Measurements from ENCODE around the gene TGFBR3L.
"Not testable (repeated sequence)": the region's sequence is repeated elsewhere in the genome, so short reads cannot be mapped to it uniquely, and the experiment has no call there.

The TGFBR3L gene

DNA sequence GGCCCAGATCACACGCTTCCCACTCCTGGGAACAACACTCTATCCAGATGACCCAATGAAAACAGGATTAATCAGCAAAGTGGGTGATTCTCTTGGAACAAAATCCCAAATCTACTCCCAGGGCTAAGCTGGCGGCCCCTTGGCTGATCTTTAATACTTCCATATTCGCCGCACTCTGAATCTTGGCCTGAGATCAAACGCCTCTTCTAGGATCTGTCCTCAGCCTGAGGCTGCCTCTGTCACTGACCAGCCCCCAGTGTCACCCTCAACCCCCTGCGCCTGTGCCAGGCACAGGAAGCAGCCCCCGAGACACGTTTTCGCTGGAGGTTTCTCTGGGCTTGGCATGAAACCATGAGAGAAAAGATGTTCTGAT lies 13.7 kb downstream of the TGFBR3L start:
- DNase-seq (ENCODE audit: low read depth): no peak

- DNase-seq (ENCODE audit: low read depth): no peak
These were observed 14.4 kb downstream of the TGFBR3L start for GRCh38 chr19:7928741-7929701.

DNA sequence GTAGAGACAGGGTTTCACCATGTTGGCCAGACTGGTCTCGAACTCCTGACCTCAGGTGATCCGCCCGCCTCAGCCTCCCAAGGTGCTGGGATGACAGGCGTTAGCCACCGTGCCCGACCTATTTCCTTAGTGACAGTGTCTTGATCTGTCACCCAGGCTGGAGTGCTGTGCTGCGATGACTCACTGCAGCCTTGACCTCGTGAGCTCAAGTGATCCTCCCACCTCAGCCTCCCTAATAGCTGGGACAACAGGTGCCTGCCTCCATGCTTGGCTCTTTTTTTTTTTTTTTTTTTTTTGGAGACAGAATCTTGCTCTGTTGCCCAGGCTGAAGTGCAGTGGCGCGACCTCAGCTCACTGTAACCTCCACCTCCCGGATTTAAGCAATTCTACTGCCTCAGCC lies 15.4 kb downstream of the TGFBR3L start:
- DNase-seq (ENCODE audit: low read depth): not testable (repeated sequence)

DNA sequence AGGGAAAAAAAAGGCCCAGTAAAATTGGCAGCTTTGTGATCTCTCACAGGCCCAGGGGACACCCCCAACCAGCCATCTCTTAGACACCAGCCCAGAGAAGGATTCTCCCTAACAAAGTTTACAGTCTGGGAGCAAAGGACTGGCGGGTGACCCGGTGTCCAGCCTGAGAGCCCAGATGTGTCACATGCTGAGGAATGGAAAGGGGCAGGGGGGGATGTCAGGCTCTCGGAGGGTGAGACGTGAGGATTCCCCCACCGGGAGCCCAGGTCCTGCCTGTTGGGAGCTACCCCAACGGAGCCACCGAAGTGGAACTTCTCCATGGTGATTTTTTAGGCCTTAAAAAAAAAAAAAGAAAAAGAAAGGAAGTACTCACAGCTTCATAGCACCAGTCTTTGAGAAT lies 16.1 kb downstream of the TGFBR3L start:
- no peak for DNase-seq (ENCODE audit: low read depth)

DNA sequence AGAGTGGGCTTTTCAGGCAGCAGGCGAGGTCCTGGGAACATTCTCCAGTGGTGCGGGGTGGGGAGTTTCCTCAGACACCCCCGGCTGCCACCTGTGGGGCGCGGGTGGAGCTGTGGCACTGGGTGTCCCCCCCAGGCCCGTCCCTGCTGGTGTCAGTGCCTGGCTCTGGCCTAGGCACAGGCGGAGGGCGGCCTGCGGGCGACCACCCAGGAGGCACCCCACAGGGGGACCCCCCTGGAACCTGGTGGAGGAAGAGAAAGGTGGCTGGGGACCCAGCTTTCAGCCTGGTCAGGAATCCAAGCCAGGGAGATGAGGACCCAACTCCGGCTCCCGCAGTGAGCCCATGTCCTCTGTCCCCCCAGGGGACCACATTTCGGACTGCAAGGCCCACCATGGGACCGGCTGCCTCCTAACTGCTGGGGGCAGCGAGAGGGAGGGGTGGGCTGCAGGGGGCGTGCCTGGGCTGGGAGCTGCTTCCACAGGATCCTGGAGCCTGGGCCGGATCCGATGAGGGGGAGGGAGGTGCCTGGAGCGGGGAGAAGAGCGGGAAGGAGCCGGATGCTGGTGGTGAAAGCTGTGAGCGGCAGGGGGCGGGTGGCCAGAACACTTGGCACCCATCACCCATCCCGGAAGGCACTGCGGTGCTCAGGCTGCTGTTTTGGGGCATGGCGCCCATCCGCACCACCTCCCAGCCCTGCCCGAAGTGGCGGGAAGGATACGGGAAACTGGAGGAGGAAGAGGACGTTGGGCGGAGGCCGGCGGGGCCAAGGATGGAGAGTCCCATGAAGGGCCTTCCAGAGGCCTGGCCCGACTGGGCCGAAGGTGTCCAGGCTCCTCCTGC lies 16.8 kb downstream of the TGFBR3L start:
- DNase-seq (ENCODE audit: low read depth): no peak

- DNase-seq (ENCODE audit: low read depth): no peak
These were observed 17.8 kb downstream of the TGFBR3L start for GRCh38 chr19:7932276-7932929.

DNA sequence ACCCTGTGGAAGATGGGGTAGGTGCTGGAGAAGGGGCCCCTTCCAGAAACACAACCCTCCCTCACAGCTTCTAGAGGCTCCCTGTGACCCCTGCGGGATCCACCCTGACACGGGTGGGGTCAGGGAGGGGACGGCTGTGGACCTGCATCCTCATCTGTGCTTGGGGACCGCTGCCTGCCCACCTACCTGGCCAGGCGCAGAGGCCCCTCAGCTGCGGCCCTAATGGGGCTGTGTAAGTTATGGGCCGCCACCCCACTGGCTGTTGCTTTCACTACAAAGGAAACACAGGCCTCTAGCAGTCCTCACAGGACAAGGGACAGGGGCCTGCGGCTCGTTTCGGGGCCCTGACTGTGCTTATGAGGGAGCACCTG lies 18.3 kb downstream of the TGFBR3L start:
- no peak for DNase-seq (ENCODE audit: low read depth)

GRCh38 chr19:7933411-7933810 lies 18.8 kb downstream of the TGFBR3L start:
- DNase-seq (ENCODE audit: low read depth): no peak

DNA sequence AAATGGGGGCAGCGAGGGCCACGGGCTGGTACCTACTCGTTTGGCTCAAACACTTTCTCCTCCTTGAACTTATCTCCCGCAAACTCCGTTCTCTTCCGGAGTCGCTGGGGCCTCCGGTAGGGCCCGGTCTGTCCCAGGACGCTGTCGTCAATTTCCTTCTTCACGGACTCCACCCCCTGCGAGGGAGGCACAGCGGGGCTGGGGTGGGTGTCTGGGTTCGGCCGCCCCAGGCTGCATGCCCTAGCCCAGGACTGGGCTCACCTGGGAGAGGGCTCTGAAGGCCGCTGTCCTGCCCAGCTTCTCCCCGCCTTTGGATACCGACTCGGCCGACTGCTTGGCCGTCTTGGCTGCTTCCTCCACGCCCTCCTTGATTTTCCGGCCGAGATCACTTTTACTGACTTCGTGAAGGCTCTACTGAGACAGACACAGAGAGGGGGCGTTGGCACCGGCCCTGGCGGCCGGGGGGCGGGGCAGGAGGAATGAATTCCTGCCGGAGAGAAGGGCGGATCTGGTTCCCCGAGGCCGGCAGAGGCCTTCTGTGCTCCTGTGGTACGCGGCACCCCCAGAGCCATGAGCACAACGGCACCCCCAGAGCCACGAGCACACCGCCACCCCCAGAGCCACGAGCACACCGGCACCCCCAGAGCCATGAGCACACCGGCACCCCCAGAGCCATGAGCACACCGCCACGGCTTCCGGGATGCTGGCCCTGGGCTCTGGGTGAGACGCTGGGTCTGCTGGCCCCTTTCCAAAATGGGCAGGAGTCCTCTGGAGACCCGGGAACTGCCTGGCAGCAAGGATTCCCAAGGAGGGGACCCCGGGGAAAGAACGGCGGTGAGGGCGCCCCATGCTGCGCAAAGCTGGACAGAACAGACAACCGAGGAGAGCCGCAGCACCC lies 19.4 kb downstream of the TGFBR3L start:
- no peak for DNase-seq (ENCODE audit: low read depth)

GRCh38 chr19:7934766-7935165 lies 20.1 kb downstream of the TGFBR3L start:
- no peak for DNase-seq (ENCODE audit: low read depth)

DNA sequence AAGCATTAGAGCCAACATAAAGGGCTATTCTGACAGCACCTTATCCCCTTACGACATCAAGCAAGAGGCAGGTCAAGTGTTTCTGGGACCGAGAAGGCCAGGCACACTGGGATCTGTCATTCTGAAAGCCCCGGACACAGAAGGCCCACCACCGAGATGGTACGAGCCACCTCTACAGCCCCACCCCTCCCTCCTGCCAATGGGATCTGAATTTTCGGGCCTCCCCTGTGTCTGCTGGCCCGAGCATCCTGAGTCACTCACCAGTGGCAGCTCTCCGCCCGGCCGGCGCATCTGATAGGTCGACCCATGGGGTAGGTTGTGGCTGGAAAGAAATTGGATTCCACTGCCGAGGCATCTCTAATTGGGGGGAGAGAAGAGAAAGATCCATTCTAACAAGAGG lies 26.2 kb downstream of the TGFBR3L start:
- DNase-seq (ENCODE audit: low read depth): no peak

DNA sequence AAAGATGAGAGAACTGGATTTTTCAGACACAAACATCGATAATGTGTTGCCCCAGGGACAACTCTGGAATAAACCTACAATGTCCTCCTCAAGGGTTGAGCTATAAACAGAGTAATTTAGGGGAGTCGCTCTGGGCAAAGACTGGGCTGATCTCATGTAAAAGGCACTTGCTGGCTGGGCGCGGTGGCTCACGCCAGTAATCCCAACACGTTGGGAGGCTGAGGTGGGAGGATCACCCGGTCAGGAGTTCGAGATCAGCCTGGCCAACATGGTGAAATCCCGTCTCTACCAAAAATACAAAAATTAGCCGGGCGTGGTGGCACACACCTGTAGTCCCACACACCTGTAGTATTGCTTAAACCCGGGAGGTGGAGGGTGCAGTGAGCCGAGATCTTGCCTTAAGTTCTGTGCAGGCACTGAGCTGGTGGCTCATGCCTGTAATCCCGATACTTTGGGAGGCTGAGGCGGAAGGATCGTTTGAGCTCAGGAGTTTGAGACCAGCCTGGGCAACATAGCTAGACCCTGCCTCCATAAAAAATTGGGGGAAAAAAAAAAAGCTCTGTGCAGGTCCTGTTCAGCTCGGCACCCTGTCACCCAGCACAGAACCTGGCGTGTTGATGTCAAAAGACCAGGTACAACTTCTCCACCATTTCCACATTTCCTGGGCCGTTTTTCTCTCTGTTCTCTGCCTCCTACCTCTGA lies 27.4 kb downstream of the TGFBR3L start:
- DNase-seq (ENCODE audit: low read depth): no peak

DNA sequence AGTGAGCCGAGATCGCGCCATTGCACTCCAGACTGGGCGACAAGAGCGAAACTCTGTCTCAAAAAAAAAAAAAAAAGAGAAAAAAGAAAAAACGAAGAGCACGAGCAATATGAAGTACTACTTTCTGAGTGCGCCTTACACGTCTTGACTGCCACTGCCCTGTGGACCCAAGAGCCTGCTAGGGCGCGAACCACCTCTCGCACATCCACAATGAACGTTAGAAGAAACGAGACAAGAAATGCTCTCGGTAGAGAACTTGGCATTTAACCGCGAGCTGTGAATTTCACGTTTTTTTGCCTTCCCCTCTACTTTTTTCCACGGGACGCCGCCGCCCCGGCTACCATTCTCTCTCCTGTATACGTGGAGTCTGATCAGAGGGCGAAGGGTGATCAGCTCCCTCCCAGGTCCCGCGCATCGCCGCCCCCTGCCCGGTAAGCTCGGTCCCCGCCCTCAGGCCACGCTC lies 28.4 kb downstream of the TGFBR3L start:
- DNase-seq (ENCODE audit: low read depth): no peak

DNA sequence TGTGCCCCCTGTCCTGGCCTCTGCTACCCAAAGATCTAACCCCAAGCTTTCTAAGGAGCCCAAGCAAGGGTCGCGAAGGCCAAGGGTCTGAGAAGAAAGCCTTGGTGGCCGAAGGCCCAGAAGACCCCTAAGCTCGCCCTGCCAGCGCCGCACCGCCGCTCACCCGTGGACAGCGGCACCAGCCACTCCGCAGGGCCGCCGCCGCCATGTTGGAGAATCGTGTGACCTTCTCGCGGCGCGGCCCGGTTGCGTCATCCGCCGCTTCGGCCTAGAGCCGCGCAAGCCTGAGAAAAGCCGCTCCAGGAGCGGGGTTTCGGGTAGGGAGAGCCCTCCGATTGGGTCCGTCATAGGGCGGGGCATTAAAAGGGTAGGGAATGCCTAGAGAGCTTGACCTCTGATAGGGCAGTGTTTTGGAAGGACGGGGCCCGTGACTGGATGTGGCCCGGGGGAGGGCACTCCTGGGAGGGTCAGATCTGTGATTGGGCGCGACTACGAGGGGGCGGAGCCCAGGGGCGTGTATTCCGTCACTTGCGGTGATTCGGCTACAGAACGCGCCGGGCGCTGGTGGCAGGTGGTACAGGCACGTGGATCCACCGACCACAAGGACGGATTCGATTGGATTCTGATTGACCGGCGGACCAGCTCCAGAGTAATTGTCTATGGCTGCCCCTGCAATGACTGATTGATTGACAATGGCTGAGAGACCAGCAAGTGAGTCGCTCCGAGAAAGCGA lies 29.0 kb downstream of the TGFBR3L start, which contains the start of gene TIMM44:
TIMM44 (minus strand) TSS at position 223 of the 733 bp plus-strand sequence; CDS start at position 208, 15 bp downstream.
- DNase-seq (ENCODE audit: low read depth): peak; percentile 98

GRCh38 chr19:7944177-7944761 lies 29.6 kb downstream of the TGFBR3L start:
- peak; percentile 73 for DNase-seq (ENCODE audit: low read depth)

GRCh38 chr19:7947939-7948338 lies 33.3 kb downstream of the TGFBR3L start:
- DNase-seq (ENCODE audit: low read depth): no peak

GRCh38 chr19:7953060-7953459 lies 38.4 kb downstream of the TGFBR3L start:
- no peak for DNase-seq (ENCODE audit: low read depth)

DNA sequence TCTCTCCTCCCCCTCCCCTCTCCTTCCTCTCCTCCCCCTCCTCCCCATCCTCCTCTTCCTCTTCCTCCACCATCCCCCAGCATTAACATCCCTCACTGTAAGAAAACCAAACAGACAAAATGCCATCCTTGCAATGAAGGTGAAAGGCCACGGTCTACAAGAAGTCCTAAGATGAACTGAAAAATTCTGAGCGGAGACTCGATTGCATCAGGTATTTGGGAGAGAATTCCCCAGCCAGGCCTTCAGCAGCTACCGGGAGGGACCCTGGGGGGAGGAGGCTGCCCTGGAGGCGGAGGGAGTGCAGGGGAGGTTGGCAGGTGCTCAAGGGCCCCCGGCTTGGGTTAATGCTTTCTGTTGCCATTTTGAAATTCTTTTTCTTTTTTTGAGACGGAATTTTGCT lies 38.9 kb downstream of the TGFBR3L start:
- no peak for DNase-seq (ENCODE audit: low read depth)

DNA sequence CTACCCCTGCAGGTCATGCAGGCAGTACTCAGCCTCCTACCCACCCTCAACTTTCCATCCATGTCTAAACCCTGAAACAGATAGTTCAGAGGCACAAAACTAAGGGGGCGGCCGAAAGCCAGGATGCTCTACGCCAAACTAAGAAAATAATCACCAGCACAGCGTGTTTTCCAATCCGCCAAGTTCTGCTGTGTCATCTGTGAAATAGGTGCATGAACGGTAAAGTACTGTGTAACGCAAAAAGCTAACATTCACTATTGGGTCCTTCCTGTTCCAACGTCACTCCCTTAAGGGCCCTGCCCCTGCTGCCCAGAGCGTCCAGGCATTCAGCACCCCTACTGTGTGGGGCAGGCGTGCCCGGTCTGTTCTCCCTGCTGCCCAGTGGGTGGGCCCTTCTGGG lies 41.1 kb downstream of the TGFBR3L start:
- no peak for DNase-seq (ENCODE audit: low read depth)

GRCh38 chr19:7959211-7959610 lies 44.6 kb downstream of the TGFBR3L start:
- no peak for DNase-seq (ENCODE audit: low read depth)
